Measurements from ENCODE around the gene ZNF407. TPM values are rescaled to one million over a fixed set of nuclear protein-coding genes. Genes with fewer than 3 reads are reported as not detected.

ZNF407 gene
- total RNA-seq, 6 experiments from 2014 or later: 4.3 to 8.0 (median 5.7) TPM

DNA sequence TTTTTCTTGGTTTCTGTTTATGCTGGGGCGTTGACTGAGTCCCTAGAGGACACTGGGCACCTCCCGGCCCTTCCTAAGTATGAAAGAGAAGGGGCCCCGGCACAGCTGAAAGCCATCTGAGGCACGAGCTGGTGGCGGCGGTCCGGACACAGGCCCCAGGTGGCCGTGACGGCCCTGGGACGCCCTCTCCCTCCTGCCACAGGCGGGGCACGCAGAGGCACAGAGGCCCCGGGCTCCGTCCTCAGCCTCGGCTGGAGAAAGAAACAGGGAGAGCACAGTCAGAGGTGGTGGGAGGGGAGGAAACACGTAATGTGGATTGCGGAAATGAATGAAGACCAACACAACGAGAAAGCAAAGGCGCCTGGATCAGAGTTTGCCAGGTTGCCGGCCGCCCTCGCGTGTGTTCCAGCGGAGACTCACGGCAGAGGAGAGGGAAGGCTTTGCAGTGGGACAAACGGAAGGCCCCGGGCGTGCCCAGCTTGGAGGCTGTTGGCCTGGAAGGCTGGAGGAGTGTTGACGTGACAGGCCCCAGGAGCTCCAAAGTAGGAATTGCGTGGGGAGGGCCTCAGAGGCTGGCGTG, 492.2 kb downstream of the ZNF407 start:
- DNase-seq (no peak), ATAC-seq (no peak)
- WGBS (ENCODE audit: insufficient coverage, low coverage, low lambda C conversion rate, missing lambda C conversion rate): 87% methylated on average over 16 of the region's 31 CpGs
- TF ChIP-seq, protein P1, sequence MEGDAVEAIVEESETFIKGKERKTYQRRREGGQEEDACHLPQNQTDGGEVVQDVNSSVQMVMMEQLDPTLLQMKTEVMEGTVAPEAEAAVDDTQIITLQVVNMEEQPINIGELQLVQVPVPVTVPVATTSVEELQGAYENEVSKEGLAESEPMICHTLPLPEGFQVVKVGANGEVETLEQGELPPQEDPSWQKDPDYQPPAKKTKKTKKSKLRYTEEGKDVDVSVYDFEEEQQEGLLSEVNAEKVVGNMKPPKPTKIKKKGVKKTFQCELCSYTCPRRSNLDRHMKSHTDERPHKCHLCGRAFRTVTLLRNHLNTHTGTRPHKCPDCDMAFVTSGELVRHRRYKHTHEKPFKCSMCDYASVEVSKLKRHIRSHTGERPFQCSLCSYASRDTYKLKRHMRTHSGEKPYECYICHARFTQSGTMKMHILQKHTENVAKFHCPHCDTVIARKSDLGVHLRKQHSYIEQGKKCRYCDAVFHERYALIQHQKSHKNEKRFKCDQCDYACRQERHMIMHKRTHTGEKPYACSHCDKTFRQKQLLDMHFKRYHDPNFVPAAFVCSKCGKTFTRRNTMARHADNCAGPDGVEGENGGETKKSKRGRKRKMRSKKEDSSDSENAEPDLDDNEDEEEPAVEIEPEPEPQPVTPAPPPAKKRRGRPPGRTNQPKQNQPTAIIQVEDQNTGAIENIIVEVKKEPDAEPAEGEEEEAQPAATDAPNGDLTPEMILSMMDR (IDR thresholded peaks at IDR 0.05): no peak
- TF ChIP-seq POLR2A (IDR thresholded peaks at IDR 0.05): no peak
- H3K4me1 ChIP-seq: no peaks in the 10 kb centered on the region
- H3K36me3 ChIP-seq: no peaks in the 10 kb centered on the region
- no peak overlapping the region for H3K27ac ChIP-seq
- intact Hi-C loops (cut with DNase I): no loop called here
- H3K4me3 ChIP-seq: no peak overlapping the region
- no peaks in the 10 kb centered on the region for H3K9me3 ChIP-seq
- no peaks in the 10 kb centered on the region for H3K27me3 ChIP-seq

DNA sequence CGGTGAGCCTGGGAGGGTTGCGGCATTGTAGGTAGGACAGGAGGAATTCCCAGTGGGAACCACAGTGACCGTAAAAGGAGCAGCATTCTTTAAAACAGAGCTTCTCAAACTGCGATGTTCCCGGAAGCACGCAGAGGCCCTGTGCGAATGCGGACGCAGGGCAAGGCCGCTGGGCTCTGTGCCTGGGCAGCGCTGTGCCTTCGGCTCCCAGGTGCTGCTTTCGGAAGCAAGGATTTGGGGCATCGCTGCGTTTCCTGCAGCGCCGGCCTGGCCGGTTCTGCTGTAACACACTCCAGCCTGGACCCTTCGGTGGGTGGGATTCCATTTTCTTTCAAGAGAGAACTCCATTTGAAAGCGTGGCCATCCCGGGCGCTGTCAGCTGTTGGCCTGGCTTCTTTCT, 492.7 kb downstream of the ZNF407 start:
- H3K27me3 ChIP-seq: no peaks in the 10 kb centered on the region
- H3K4me3 ChIP-seq: no peak overlapping the region
- ATAC-seq: no peak
- intact Hi-C loops (cut with DNase I): no loop called here
- TF ChIP-seq POLR2A (IDR thresholded peaks at IDR 0.05): no peak
- TF ChIP-seq, protein P1 (IDR thresholded peaks at IDR 0.05): no peak
- H3K4me1 ChIP-seq: no peaks in the 10 kb centered on the region
- WGBS (ENCODE audit: insufficient coverage, low coverage, low lambda C conversion rate, missing lambda C conversion rate): 88% methylated on average over 4 of the region's 22 CpGs
- no peaks in the 10 kb centered on the region for H3K9me3 ChIP-seq
- H3K36me3 ChIP-seq: no peaks in the 10 kb centered on the region
- DNase-seq: no peak
- H3K27ac ChIP-seq: no peak overlapping the region

DNA sequence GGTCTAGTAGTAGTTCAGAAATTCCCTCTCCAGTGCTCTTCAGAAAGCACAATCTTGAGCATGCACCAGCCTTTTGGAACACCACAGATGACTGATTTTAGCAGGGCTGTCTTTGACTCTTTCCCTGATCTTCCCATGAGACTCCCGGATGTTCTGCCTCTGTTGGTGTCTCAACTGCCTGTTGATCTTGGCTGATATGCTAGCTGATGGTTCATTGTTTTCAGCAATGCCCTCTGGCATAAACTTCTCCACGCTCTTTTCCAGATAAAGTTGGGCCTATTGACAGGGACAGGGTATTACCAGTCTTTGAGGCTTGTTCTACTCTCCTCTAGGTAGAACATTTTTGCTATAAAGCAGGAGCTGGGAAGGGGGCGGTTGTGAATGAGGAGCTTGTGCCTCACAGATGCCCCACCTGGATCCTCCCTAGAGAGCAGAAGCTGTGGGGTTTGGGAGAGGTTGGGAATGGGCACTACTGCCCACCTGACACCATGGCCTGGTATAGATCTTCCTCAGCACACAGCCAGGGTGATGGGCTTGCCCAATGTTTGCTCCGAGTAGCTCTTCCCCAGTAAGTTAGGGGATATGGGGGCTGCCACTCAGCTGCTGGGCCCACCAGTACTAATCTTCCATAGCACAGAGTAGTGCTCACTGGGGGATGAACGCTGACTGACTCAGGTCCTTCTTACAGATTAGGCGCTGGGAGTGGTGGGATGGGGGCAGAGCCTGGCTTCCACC, 500.0 kb downstream of the ZNF407 start:
- H3K36me3 ChIP-seq: no peaks in the 10 kb centered on the region
- WGBS (ENCODE audit: insufficient coverage, low coverage, low lambda C conversion rate, missing lambda C conversion rate): 72% methylated on average over 3 of the region's 6 CpGs
- intact Hi-C loops (cut with DNase I): no loop called here
- no peaks in the 10 kb centered on the region for H3K9me3 ChIP-seq
- H3K4me1 ChIP-seq: no peaks in the 10 kb centered on the region
- ATAC-seq (no peak), DNase-seq (no peak)
- H3K4me3 ChIP-seq: no peak overlapping the region
- H3K27me3 ChIP-seq: no peaks in the 10 kb centered on the region
- no peak overlapping the region for H3K27ac ChIP-seq
- TF ChIP-seq, protein P1 (IDR thresholded peaks at IDR 0.05): no peak
- no peak for TF ChIP-seq POLR2A (IDR thresholded peaks at IDR 0.05)

DNA sequence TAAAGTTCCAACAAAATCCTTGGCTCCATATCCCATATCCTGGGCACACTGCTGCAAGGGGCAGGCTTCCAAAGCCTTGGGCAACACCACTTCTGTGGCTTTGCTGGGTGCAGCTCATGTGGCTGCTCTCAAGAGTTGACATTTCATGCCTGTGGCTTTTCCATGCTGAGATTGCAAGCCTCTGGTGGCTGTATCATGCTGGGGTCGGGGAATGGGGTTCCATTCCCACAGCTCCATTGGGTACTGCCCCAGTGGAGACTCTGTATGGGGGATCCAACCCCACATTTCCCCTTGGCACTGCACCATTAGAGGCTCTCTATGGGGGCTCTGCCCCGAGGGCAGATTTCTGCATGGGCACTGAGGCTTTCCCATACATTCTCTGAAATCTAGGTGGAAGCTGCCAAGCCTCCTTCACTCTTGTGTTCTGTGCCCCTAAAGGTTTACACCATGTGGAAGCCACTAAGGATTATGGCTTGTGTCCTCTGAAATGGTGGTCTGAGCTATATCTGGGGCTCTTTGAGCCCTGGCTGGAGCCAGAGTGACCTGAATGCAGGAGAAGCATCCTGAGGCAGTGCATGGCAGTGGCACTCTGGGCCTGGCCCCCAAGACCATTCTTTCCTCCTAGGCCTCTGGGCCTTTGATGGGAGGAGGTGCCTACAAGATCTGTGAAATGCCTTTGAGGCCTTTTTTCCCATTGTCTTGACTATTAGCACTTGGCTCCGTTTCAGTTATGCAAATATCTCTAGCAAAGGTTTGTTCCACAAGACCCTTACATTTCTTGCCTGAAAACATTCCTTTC, 503.4 kb downstream of the ZNF407 start:
- H3K27me3 ChIP-seq: no peaks in the 10 kb centered on the region
- no peak overlapping the region for H3K27ac ChIP-seq
- intact Hi-C loops (cut with DNase I): no loop called here
- ATAC-seq (no peak), DNase-seq (no peak)
- no peaks in the 10 kb centered on the region for H3K4me1 ChIP-seq
- 80% methylated on average over 1 of the region's 3 CpGs for WGBS (ENCODE audit: insufficient coverage, low coverage, low lambda C conversion rate, missing lambda C conversion rate)
- no peaks in the 10 kb centered on the region for H3K36me3 ChIP-seq
- H3K4me3 ChIP-seq: no peak overlapping the region
- no peaks in the 10 kb centered on the region for H3K9me3 ChIP-seq
- TF ChIP-seq, protein P1 (IDR thresholded peaks at IDR 0.05): no peak
- TF ChIP-seq POLR2A (IDR thresholded peaks at IDR 0.05): no peak
